Measurements from ENCODE around the gene RCAN2. TPM values are rescaled to one million over a fixed set of nuclear protein-coding genes. Genes with fewer than 3 reads are reported as not detected.

RCAN2 gene
- total RNA-seq, 2 donors from 2014 or later = 96.5 to 210 TPM

- no peak for DNase-seq (ENCODE audit: low spot score)
Measured at GRCh38 chr6:46510651-46511050, 19.4 kb upstream of the RCAN2 start.

GRCh38 chr6:46509981-46510510 lies 18.8 kb upstream of the RCAN2 start:
- no peak for DNase-seq (ENCODE audit: low spot score)
- no peak overlapping the region for H3K4me3 ChIP-seq
- H3K36me3 ChIP-seq = no peaks in the 10 kb centered on the region
- peak overlapping the region; percentile 60 to 89 for H3K27ac ChIP-seq
- H3K9me3 ChIP-seq = no peaks in the 10 kb centered on the region
- H3K27me3 ChIP-seq = no peaks in the 10 kb centered on the region
- H3K4me1 ChIP-seq = peaks cover 0 to 78% of the 10 kb centered on the region in 2 donors
- TF ChIP-seq, protein P1, sequence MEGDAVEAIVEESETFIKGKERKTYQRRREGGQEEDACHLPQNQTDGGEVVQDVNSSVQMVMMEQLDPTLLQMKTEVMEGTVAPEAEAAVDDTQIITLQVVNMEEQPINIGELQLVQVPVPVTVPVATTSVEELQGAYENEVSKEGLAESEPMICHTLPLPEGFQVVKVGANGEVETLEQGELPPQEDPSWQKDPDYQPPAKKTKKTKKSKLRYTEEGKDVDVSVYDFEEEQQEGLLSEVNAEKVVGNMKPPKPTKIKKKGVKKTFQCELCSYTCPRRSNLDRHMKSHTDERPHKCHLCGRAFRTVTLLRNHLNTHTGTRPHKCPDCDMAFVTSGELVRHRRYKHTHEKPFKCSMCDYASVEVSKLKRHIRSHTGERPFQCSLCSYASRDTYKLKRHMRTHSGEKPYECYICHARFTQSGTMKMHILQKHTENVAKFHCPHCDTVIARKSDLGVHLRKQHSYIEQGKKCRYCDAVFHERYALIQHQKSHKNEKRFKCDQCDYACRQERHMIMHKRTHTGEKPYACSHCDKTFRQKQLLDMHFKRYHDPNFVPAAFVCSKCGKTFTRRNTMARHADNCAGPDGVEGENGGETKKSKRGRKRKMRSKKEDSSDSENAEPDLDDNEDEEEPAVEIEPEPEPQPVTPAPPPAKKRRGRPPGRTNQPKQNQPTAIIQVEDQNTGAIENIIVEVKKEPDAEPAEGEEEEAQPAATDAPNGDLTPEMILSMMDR (IDR thresholded peaks at IDR 0.05) = no peak

More at GRCh38 chr6:46510651-46511050, 19.4 kb upstream of the RCAN2 start:
- Histone ChIP-seq H3K27ac (peak overlapping the region; percentile 60 to 89), H3K4me3 (no peak overlapping the region), H3K9me3 (no peaks in the 10 kb centered on the region), H3K36me3 (no peaks in the 10 kb centered on the region), H3K27me3 (no peaks in the 10 kb centered on the region), H3K4me1 (peaks cover 0 to 72% of the 10 kb centered on the region in 2 donors)
- TF ChIP-seq, protein P1 (IDR thresholded peaks at IDR 0.05) = no peak

DNA sequence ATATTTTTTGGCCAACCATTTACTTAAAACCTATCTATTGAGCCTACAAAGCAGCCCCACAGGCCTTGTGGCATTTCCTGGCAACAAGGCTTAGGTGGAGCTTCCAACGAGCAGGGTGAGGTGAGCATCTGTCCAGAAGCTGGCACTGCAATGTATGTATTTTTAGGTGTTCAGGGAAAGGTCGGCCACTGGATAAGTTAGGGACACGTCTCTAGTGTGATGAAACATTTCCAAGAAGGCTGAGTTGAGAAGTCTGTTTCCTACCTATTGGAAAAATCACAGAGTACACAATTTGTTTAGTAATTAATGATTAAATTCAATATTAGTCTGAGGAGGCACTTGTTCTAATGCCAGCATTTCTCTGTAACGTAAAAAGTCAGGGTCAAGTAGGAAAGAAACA lies 17.8 kb upstream of the RCAN2 start:
- TF ChIP-seq, protein P1 (IDR thresholded peaks at IDR 0.05) = no peak
- Histone ChIP-seq H3K9me3 (no peaks in the 10 kb centered on the region), H3K4me3 (no peak overlapping the region), H3K4me1 (peaks cover 0 to 83% of the 10 kb centered on the region in 2 donors), H3K27me3 (no peaks in the 10 kb centered on the region), H3K36me3 (no peaks in the 10 kb centered on the region), H3K27ac (peak overlapping the region; percentile 60 to 89)
- DNase-seq (ENCODE audit: low spot score) = no peak

DNA sequence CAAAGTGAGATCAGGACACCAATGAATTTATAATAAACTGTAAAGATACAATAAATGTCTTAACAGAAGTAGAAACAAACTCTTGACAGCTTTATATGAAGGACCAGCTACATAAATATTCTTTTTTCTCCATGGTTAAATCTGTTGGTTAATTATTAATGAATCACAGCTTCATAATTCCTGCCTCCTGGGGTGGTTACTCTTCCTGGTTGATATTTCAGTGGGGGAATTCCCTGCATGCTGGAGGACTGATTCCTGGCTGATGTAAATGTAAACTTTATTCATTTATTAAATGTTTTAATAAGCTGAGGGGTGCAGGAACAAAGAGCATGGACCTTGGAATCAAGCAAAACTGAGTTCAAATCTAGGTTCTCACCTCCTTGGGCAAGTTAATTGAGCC lies 16.2 kb upstream of the RCAN2 start:
- DNase-seq (ENCODE audit: low spot score) = no peak
- Histone ChIP-seq H3K27ac (peak overlapping the region; percentile 60 to 89), H3K36me3 (no peaks in the 10 kb centered on the region), H3K9me3 (no peaks in the 10 kb centered on the region), H3K4me3 (no peak overlapping the region), H3K4me1 (peaks cover 0 to 84% of the 10 kb centered on the region in 2 donors), H3K27me3 (no peaks in the 10 kb centered on the region)
- TF ChIP-seq, protein P1 (IDR thresholded peaks at IDR 0.05) = no peak

- TF ChIP-seq, protein P1 (IDR thresholded peaks at IDR 0.05) = no peak
- Histone ChIP-seq H3K27ac (peak overlapping the region; percentile 60 to 89), H3K27me3 (no peaks in the 10 kb centered on the region), H3K9me3 (no peaks in the 10 kb centered on the region), H3K4me3 (no peak overlapping the region), H3K4me1 (peaks cover 0 to 73% of the 10 kb centered on the region in 2 donors), H3K36me3 (no peaks in the 10 kb centered on the region)
- no peak for DNase-seq (ENCODE audit: low spot score)
Measured at GRCh38 chr6:46505693-46506512, 14.7 kb upstream of the RCAN2 start.

All from right atrium auricular region (tissue), 2 donors.